Activated CD4-positive, alpha-beta T cell treated with anti-CD3 and anti-CD28 coated beads for 1 hour (primary cell): Measurements from ENCODE around the gene FOXL2.
A peak's percentile ranks its signal among the peaks of the same experiment; 100 is the strongest.
"Not testable (repeated sequence)": the region's sequence is repeated elsewhere in the genome, so short reads cannot be mapped to it uniquely, and the experiment has no call there.

Experiments
- DNase-seq: peaks from one replicate; pipeline ENCODE4 v3.0.0-alpha.2; 2020

The FOXL2 gene

DNA sequence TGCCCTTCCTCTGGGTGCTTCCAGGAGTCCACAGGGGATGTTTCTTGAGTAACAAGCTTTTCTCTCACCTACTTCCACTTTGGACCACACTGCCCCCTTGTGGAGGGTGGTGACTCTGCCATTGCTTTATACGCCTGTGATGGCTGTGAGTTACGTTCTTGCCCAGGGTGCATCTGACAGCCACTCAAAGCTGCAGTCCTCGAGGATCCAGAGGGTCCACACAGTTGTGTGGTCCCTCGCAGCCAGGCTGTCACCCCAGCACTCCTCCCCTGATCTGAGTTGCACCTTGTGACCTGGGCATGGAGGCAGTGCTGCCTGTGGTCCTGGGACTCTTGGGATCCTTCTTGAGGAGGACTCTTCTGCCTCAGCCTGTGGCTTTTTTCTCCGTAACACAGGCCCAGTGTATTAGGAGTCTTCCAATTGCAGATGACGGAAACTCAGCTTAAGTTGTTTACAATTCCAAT is 23.4 kb downstream of the FOXL2 start:
- peak; percentile 73 for DNase-seq

DNA sequence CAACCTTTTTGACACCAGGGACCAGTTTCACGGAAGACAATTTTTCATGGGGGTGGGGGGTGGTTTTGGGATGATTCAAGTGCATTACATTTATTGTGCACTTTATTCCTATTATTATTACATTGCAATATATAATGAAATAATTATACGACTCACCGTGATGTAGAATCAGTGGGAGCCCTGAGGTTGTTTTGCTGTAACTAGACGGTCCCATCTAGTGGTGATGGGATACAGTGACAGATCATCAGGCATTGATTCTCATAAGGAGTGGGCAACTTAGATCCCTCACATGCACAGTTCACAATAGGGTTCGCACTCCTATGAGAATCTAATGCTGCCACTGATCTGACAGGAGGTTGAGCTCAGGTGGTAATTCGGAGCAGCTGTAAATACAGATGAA is 24.5 kb downstream of the FOXL2 start:
- not testable (repeated sequence) for DNase-seq

DNA sequence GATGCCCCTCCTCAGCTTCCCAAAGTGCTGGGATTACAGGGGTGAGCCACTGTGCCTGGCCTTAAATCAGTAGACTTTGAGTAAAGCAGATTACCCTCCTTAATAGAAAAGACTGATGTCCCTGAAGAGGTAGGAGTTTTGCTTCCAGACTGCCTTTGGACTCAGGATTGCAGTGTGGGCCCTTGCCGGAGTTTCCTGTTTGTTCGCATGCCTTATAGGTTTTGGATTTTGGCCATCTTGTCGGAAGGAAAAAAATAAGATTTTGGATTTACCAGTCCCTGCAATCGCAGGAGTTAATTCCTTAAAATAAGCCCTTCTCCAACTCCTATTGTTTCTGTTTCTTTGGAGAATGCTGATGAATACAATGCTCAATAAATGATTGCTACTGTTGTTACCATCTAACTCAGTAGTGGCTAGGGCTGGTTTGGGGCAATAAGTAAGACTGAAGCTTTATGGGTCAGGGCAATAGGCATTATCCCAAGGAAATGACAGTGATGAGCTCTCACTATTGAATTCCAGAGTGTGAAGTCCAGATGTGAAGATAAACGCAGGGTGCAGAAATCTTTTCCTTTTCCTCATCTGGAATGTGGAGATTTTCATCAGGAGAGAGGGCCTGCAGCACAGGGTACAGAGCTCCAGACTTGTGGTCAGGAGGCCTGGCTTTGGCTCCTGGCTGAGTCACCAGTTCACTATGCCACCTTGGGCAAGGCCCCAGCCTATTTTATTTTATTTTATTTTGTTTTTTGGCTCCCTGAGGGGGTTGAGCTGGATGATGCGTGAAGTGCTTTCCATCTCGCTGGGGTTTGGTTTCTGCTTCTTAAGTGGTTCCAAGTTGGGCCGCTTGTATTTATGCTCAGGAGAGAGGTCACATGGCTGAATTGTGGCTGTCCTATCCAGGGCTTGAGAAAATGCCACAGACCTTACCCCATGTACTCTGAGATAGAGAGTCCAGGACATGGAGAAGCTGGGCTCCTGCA is 25.3 kb downstream of the FOXL2 start:
- no peak for DNase-seq

DNA sequence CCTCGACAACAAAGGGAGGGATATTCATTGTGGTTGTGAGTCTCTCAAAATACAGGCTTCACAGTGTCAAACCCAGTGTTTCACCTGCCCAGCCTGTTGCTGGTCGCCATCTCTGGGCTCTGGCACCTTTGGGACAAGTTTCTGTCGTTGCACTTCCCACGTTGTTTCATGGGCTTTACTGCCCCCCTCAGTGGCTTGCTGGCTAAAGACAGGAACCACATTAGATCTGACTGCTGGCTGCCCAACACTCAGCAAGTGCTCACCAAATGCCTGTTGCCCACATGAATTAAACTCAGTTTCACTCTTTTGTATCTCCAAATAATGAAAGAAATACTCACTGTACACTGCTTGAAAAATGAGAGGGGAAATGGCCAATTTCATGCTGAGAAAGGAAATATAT is 27.6 kb downstream of the FOXL2 start:
- DNase-seq, result no peak

DNA sequence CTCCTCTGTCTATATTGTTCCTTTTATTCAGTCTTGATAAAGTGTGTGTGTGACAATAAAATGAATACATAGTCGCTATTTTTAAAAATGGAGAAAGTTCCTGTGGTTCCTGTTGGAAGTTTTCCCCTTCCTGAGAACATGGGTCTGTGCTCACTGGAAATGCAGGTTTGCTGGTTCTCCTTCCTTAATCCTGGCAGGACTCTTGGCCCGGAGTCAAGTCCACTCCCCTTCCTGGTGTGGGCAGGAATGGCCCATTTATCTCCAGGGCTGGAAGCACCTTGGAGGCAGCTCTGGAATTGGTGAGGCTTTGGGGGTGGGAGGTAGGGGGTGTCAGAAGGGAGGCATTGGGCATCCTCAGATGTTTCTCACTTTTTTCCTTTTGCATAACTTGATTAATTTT is 30.1 kb downstream of the FOXL2 start:
- no peak for DNase-seq

- DNase-seq, result peak; percentile 69
Observed at GRCh38 chr3:138915503-138916498, 31.1 kb downstream of the FOXL2 start.

- DNase-seq, result no peak
Observed at GRCh38 chr3:138914870-138915502, 32.0 kb downstream of the FOXL2 start.

DNA sequence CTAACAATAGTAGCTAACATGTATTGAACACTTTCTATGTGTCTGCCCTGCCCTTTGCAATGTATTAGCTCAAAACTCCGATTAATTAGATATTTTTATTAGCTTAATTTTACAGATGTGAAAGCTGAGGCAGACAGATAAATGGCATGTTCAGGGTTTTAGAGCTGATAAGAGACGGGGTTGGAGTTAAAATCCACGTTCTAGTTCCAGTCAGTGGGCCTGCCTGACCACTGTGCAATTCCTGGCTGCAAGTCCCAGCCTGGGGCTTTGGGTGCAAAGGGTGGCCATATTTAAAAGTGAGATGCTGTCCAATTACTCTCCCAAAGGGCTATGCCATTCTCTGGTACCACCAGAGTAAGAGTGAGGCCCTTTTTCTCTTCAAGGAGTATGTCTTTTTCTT is 33.2 kb downstream of the FOXL2 start:
- DNase-seq, result no peak

- no peak for DNase-seq
Observed at GRCh38 chr3:138912237-138912636, 34.7 kb downstream of the FOXL2 start.

- no peak for DNase-seq
Observed at GRCh38 chr3:138911621-138912020, 35.3 kb downstream of the FOXL2 start.

DNA sequence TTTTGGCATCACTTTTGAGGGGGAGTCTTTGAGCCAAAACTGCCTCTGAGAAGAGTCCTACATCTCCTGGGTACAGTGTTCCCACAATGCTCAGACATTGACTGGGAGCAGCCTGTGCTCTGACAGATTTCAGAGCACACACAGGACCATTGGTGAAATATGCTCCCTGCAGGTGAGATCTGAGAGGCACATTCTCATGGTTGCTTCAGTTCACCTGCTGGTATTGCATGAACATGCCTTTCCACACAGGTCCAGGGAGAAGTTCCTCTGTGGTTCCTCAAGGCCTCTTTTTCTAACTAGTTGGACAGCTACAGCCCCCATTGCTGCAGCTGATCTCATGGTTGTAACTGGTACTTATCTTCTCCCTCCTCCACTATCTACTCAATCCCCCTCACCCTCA is 37.0 kb downstream of the FOXL2 start:
- DNase-seq, result no peak

DNA sequence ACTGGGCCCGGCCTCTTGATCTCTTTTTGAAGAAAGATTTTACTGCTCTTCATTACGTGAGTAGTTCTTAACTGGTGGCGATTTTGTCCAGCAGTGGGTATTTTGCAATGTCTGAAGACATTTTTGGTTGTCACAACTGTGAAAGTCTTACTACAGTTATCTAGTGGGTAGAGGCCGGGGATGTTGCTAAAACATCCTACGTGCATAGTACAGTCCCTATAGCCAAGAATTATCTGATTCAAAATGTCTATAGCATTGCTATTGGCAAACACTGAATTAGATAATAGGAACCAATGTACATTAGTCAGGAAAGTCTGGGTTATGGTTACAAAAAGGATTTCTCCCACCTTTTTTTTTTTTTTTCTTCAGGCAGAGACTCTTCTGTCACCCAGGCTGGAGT is 38.1 kb downstream of the FOXL2 start:
- DNase-seq, result no peak

- no peak for DNase-seq
Observed at GRCh38 chr3:138907539-138907938, 39.4 kb downstream of the FOXL2 start.

GRCh38 chr3:138902171-138902570 is 44.8 kb downstream of the FOXL2 start:
- DNase-seq, result no peak

GRCh38 chr3:138901567-138901966 is 45.4 kb downstream of the FOXL2 start:
- DNase-seq, result no peak

DNA sequence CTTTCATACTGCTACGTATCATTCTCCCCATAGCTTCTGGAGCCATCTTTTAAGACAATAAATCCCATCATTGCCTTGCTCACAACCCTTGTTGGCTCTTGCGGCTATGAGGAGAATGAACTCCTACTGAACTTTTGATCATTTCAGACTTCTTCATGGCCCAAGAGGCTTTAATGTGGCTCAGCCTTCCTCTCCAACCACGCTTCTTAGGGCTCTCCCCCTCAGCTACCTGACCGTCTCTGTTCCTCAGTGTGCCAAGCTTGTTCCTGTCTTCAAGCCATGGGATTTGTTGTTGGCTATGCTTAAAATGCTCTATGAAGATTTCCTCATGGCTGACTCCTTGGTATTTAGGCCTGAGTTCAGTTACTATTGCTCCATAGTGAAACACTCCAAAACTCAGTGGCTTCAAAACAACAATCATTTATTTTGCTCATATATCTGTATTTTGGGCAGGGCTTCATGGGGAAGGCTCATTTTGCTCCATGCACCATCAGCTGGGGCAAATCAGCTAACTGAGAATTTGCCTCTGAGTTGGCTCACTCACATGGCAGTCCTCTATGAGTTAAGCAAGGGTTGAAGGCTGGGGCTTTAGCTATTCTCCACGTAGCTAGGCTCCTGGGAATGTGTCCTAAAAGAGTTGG is 47.5 kb downstream of the FOXL2 start:
- DNase-seq, result no peak

DNA sequence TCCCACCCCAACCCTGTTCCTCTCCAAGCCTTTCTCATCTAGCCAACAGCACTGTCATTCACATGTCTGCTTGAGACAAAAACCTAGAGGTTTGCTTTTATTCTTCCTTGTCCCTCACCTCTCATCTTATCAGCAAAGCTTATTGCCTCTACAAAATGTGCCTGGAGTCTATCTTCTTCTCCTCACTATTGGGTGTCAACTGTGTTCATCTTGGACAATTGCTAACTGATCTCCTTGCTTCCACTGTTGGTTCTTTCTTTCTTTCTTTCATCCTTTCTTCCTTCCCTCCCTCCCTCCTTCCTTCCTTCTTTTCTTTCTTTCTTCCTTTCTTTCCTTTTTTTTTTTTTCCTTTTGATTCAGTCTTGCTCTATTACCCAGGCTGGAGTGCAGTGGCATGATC is 48.2 kb downstream of the FOXL2 start:
- DNase-seq, result no peak

- no peak for DNase-seq
Observed at GRCh38 chr3:138898301-138898700, 48.6 kb downstream of the FOXL2 start.
